Measurements from ENCODE around the gene IQSEC1. TPM values are rescaled to one million over a fixed set of nuclear protein-coding genes. Genes with fewer than 3 reads are reported as not detected.

Gene IQSEC1
- total and polyA plus RNA-seq, 2 experiments from 2014 or later: 8.0 to 51.9 TPM

DNA sequence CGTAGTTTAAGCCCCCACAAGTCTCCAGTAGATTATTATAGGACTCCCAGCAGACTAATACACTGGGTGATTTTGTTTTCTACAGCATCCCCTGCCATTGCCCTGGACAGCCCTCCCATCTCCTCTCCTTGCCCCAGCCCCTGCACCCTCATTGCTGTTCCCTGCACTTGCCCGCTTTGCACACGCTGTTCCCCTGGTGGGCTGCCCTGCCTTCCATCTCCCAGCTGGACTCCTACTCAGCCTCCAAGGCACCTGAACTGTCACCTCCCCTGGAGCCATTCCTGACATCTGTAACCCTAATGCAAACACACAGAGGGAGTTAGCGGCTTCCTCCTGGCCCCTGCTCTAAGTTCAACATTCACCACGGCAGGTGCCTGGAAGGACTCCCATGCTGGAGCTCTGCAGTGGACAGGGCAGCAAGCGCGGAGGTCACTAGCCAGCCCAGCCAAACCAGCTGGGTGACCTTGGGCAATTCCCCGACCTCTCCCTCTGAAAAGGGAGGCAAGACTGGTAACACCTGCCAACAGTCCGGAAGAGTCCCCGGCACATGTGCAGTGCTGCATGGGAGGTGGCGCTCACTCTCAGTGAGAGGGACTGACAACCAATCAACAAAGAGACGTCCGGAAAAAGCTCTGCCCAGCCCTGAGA is 38.8 kb upstream of the IQSEC1 start:
- Histone ChIP-seq H3K36me3 (ENCODE audit: insufficient read depth) (no peaks in the 10 kb centered on the region), H2AFZ (no peak overlapping the region), H3K79me2 (replicated peaks; ENCODE audit: insufficient read depth) (no peaks in the 10 kb centered on the region), H3K9me2 (ENCODE audit: insufficient read depth) (no peaks in the 10 kb centered on the region), H3K4me1 (ENCODE audit: insufficient read depth) (no peaks in the 10 kb centered on the region), H3K4me3 (no peak overlapping the region), H3K27me3 (ENCODE audit: insufficient read depth) (no peaks in the 10 kb centered on the region), H4K20me1 (replicated peaks; ENCODE audit: insufficient read depth) (no peaks in the 10 kb centered on the region), H3K4me2 (no peak overlapping the region), H3K27ac (ENCODE audit: low read depth) (no peak overlapping the region), H3F3A (replicated peaks; ENCODE audit: low read depth) (no peaks in the 10 kb centered on the region)
- Mint-ChIP-seq H3K4me3 (no peak overlapping the region), H3K36me3 (ENCODE audit: low read depth) (no peaks in the 10 kb centered on the region), H3K4me1 (peaks cover 17% of the 10 kb centered on the region), H3K27me3 (ENCODE audit: insufficient read depth, low read depth, poor library complexity) (peaks cover 16% of the 10 kb centered on the region), H3K9me3 (no peaks in the 10 kb centered on the region), H3K27ac (no peak overlapping the region)
- TF ChIP-seq CREB1 (CRISPR knock-in tag; IDR thresholded peaks at IDR 0.05; ENCODE audit: low read depth): no peak
- TF ChIP-seq ZNF331 (CRISPR knock-in tag; IDR thresholded peaks at IDR 0.05; ENCODE audit: low read depth): no peak
- TF ChIP-seq ZNF462 (CRISPR knock-in tag; IDR thresholded peaks at IDR 0.05): no peak
- no peak for TF ChIP-seq REST (IDR thresholded peaks at IDR 0.05; ENCODE audit: unreplicated experiment)
- no peak for DNase-seq (ENCODE audit: low spot score)
- ATAC-seq: no peak
